IPS-18c (cell line): Measurements from ENCODE around the gene VPS13A.

Experiments
- H3K4me3 ChIP-seq: 2 replicates; pipeline ENCODE4 v1.7.0; 2013; ENCODE audit warnings: low read depth, mild to moderate bottlenecking, low read length, moderate library complexity; ENCODE audit not compliant: insufficient read depth
- H3K9me3 ChIP-seq: one replicate; pipeline ENCODE4 v1.6.1; 2013; ENCODE audit warnings: mild to moderate bottlenecking, low read length, moderate library complexity; ENCODE audit not compliant: control insufficient read depth, insufficient read depth

Gene VPS13A

DNA sequence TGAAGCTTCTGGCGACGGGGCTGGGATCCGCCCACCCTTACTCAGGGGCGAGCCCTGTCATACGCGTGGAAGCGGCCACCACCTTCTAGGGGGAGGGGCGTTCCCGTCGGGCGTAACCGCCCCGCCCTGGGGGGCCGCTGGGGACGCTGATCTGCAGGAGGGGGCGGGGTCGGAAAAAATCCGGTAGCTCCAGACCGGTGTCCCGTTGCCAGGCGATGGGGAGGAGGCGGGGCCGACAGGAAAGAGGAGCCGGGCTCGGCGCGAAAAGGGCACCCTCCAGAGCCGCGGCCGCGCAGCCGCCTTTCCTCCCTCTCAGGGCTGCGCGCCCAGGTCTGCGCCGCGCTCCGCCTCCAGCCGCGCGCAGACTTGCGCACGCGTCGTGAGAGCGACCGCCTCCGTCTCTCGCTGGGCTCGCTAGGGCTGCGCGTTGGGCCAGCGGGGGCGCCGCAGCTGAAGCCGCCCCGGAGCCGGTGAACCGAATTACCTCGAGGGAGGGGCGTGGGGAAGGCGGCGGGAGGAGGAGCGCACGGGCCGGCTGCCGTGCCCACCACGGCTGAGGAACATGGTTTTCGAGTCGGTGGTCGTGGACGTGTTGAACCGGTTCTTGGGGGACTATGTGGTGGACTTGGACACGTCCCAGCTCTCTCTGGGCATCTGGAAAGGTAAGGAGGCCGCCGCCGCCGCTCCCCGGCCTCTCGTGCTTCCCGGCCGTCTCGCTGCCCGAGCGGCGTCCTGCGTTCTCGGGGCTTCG lies at the start of gene VPS13A:
VPS13A (plus strand) TSS at position 392 of the 751 bp plus-strand sequence; CDS start at position 563, 171 bp downstream.
- Histone ChIP-seq H3K9me3 (no peaks in the 10 kb centered on the region), H3K4me3 (peak within 1 kb of the TSS; percentile 97)

DNA sequence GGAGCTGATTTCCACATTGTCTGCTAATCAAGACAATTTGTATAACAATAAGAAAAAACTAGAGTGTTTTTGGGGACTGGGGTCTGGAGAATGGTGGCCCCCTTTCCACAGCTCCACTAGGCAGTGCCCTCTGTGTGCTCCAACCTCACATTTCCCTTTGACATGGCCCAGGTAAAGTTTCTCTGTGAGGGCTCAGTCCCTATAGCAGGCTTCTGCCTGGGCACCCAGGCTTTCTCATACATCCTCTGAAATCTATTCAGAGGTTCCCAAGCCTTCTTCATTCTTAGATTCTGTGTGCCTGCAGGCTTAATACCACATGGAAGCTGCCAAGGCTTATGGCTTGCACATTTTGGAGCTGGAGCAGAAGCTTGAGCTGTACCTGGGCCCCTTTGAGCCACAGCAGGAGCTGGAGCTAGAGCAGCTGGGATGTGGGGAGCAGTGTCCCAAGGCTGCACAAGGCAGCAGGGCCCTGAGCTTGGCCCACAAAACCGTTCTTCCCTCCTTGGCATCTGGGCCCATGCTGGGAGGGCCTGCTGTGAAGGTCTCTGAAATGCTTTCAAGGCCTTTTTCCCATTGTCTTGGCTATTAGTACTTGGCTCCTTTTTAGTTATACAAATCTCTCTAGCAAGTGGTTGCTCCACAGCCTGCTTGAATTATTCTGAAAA lies 49.1 kb upstream of the VPS13A start:
- H3K4me3 ChIP-seq = no peak overlapping the region

DNA sequence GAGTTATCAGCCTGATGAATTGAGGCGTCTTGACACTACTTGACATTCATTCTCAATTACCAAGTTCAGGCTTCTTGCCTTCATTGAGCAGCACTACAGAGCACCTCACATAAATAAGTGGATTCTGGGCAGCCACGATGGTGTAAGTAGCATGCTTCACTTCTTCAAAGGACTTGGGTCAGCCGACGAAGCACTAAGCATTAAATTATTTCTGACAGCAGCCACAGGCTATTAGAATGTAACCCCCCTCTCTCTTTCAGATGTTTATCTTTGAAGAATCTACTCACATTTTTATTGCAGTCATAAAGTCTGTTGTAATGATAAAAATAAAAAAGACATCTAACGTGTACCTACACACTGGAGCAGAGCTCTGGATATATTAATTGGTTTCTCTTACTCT lies 45.9 kb upstream of the VPS13A start:
- Histone ChIP-seq H3K9me3 (no peaks in the 10 kb centered on the region), H3K4me3 (no peak overlapping the region; the same call in 1 of the 2 replicates)

More for the DNA sequence above, 49.1 kb upstream of the VPS13A start:
- no peaks in the 10 kb centered on the region for H3K9me3 ChIP-seq

DNA sequence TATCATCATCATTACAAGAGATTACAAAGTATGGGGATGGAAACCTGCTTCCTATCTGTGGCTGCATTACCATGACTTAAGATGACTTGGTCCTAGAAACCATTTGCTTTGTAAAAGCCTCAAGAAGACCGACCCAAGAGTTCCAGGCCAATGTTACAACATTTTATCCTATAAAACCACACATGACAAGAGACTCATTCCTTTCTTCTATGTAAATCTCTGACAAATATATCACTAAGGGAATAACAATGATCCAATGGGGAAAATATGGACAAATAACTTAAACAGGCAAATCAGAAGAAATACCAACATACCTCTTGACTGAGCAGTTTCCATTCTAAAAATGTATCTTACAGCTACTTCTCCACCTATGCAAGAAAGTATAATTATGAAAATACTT lies 44.3 kb upstream of the VPS13A start:
- Histone ChIP-seq H3K9me3 (no peaks in the 10 kb centered on the region), H3K4me3 (no peak overlapping the region)

DNA sequence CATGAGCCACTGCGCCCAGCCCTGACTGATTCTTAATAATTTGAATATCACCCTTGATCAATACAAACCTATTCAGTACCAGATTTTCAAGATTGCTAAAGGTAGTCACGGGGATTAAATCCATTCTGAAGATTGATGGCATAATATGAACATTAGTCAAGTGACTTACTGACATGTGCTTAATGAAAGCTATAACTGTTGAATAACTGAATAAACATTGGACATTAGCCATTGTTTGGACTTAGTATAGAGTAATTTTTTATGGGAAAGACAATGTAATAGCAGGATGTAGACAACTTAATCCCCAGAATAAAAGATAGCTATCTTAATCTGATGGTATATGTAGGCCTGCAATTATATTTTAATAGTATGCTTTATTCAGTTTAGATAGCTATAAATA lies 35.0 kb upstream of the VPS13A start:
- H3K9me3 ChIP-seq = no peaks in the 10 kb centered on the region
- H3K4me3 ChIP-seq = no peak overlapping the region

DNA sequence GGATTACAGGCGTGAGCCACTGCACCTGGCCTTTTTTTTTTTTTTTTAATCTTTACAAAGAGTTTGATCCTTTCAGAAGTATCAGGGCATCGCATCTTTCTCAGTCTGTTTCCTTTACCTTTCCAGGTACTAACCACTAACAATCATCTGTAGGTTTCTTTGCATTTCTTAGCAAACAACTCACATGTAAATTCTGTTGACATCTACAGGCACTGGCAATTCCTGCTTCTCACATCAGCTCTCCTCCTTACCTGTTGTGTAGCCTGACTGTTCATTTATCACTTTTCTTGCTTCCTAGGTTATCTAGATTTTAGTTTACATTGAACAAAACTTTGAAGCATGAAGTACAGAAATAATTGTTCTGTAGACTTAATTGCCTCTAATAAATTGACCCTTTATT lies 27.5 kb upstream of the VPS13A start:
- Histone ChIP-seq H3K9me3 (no peaks in the 10 kb centered on the region), H3K4me3 (no peak overlapping the region)

DNA sequence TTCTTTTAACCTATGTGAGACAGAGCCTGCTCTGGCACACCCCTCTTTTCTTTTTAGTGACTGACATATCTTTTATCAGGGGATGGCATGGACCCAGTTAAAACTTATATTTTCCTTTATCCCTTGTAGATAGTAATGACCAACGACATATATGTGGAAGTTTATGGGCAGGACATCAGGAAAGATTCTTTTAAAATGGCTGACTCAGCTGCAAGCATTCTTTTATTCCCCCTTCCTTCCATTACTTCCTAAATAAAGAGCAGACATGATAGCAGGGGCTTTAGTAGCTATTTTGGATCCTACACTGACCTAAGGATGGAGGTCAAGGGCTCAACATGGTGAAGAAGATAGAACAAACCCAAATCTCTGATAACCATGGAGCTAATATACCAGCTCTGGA lies 25.0 kb upstream of the VPS13A start:
- no peak overlapping the region for H3K4me3 ChIP-seq
- H3K9me3 ChIP-seq = no peaks in the 10 kb centered on the region

DNA sequence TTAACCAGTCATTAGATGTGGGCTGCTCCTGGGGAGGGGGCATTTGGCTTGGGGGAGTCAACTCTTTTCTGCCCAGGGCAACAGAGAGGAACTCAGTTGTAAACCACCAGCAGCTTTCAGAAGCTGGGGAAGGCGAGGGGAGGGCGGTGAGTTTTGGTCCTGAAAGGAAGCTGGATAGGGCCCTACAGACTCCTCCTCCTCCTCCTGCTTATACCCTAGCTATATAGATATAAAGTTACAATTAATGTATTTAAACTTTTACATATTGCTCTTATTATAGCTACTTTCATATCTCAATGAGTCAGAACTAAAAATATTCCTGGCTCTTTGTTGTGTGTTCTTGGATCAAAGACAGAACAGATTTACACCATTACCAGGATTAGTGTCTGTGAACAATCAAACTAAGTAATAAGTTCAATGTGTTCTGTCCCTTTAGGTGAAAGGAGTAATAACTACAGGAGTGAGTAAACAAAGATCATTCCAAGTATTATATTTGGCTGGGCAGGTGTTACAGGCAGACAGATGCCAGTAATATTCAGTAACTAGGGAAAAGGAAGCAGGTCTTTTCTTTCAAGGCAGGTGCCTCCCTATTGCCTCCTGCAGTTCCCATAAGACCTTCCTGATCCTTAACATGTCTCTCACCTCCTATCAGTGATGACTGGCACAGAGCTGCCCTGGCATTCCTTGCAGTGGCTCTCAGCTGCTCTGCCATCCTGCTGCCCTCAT lies 20.5 kb upstream of the VPS13A start:
- H3K9me3 ChIP-seq = no peaks in the 10 kb centered on the region
- H3K4me3 ChIP-seq = no peak overlapping the region

DNA sequence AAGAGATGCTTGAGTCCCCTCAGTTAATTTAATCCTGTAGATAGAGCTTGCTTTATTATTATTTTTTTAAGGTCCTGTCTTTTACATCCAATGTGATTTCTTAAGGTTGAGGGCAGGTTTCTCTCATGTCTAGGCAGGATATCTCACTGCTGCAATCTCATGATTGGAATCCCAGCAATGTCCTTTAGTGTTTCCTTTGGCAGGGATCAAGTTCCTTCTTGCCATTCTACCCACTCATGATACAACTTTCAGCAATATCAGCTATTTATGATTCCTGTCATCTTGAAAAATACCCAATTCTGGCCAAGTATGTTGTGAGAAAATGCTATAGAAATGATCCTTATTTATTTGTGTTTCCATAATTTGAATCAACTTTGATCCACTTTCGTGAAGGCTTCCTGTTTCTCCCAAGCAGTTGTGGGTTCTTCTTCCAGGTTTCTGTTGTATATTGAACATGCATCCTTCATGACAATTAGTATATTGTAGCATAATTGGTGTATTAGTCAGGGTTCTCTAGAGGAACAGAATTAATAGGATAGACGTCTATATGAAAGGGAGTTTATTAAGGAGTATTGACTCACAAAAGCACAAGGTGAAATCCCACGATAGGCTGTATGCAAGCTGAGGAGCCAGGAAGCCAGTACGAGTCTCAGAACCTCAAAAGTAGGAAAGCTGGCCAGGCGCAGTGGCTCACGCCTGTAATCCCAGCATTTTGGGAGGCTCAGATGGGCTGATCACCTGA lies 18.4 kb upstream of the VPS13A start:
- H3K9me3 ChIP-seq = no peaks in the 10 kb centered on the region
- H3K4me3 ChIP-seq = no peak overlapping the region

DNA sequence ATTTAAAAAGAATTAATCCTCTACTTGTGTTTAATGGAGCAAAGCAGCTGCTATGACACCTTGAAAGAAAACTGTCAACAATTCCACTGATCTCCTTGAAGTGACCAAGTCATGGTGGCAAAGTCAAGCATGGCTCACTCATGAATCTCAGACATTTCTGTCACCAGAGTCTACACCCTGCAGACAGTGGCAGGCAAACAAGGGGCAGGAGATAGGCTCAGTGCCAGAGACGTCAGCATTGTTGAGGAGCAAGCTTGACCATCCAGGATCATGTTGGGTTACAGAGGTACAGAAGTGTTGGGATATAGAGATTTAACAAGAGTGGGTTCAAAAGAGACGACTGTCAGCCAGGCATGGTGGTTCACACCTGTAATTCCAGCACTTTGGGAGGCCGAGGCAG lies 16.1 kb upstream of the VPS13A start:
- Histone ChIP-seq H3K4me3 (no peak overlapping the region), H3K9me3 (no peaks in the 10 kb centered on the region)

DNA sequence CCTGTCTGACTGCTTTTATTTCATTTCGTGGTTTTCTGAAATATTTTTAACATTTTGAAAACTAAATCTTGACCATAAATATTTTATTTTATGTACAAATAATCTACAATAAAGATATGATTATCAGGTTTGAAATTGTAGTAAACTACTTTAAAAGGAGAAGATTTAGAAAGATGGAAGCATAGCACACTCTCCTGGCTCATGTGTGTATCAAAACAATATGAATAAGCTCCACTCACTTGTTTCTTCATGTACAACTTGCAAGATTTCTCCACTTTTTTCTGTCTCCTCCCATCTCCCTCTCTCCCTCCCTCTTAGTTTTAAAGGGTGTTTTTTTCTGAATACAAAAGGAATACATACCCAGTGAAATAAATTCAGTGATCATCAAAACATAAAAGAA lies 15.4 kb upstream of the VPS13A start:
- no peaks in the 10 kb centered on the region for H3K9me3 ChIP-seq
- H3K4me3 ChIP-seq = no peak overlapping the region

DNA sequence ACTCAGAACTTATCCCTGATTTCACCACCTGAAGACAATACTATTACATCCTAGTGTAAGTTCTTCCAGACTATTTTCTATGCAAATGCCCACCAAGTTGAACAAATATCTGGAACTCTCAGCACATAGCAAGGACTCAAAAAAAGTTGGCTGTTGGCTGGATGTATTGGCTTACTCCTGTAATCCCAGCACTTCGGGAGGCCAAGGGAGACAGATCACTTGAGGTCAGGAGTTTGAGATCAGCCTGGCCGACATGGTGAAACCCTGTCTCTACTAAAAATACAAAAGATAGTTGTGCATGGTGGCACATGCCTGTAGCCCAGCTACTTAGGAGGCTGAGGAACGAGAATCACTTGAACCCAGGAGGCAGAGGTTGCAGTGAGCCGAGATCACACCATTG lies 15.0 kb upstream of the VPS13A start:
- H3K9me3 ChIP-seq = no peaks in the 10 kb centered on the region
- no peak overlapping the region for H3K4me3 ChIP-seq

DNA sequence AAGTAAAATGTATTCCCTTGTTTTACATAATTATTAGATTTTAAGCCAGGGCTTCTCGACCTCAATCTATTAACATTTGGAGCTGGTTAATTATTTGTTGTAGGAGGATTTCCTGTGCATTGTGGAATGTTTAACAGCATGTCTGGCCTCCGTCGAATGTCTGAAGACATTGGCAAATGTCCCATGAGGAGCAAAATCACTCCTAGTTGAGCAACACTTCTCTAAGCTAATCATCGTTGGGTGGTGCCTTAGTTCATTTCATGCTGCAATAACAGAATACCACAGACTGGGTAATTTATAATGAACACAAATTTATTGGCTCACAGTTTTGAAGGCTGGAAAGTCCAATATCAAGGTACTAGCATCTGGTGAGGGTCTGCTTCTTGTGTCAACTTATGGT lies 13.4 kb upstream of the VPS13A start:
- Histone ChIP-seq H3K9me3 (no peaks in the 10 kb centered on the region), H3K4me3 (no peak overlapping the region)

DNA sequence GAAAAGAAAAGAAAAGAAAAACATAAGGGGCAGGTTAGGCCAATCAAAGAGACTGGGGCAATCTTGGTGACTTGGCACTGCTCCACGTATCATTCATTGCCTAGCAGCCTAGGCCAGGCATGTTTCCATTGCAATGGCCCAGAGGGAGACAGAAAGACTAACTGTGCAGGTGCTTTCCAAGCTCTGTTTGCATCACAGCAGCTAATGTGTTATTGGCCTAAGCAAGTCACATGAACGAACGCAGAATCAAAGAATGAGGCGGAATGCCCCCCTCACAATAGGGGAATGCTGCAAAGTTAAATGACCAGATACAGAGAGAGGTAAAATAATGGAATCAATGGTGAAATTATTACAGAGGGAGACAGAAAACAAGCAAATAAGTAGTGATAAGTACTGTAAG lies 11.1 kb upstream of the VPS13A start:
- Histone ChIP-seq H3K4me3 (no peak overlapping the region), H3K9me3 (no peaks in the 10 kb centered on the region)

DNA sequence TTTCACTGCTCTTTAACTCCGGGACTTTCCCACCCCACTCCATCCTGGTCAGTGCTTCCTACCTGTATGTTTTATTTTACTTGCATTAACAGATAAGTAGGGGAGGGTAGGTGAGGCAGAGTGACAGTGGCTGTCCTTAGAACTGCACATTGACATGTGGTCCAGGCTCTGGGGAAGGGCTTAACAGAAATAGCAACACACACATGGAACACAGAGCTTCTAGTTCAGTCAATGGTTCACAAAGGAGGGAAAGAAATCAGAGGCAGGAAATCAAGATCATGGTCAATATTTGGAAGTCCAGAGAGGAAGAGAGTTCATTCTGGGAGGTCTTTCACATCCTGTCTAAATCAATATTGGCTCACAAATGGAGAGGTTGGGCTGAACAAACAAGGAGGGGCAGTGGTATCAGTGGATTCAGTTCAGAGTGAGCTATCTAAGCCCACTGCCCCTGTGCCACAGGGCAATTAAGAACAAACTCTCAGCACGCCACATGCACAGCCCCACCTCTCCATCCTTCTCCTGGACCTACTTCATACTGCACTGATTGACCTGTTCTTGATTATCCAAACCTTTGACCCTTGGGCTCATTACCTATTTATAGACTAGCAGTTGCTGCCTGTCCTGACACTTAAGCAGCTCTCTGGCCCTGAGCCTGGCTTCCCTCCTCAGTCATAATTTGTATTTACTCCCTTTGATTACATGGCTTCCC lies 6.2 kb upstream of the VPS13A start:
- no peaks in the 10 kb centered on the region for H3K9me3 ChIP-seq
- no peak overlapping the region for H3K4me3 ChIP-seq

DNA sequence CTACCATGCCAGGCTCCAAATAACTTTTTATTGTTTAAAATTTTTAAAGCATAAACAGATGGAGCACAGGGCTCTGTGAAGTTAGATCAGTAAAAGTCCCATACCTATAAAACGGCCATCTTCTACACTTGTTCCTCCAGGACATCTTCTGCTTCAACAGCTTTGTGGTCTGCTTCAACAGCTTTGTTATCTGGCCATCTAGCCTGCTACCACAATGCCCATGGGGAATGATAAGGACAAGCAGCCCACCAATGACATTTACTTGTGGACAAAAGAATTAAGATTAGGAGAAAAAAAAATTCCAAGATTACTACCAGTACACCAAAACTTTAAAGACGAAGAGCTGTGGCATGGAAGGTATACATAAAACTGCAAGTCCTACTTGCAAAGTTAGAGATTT lies 2.2 kb upstream of the VPS13A start:
- H3K9me3 ChIP-seq = no peaks in the 10 kb centered on the region
- H3K4me3 ChIP-seq = no peak overlapping the region

DNA sequence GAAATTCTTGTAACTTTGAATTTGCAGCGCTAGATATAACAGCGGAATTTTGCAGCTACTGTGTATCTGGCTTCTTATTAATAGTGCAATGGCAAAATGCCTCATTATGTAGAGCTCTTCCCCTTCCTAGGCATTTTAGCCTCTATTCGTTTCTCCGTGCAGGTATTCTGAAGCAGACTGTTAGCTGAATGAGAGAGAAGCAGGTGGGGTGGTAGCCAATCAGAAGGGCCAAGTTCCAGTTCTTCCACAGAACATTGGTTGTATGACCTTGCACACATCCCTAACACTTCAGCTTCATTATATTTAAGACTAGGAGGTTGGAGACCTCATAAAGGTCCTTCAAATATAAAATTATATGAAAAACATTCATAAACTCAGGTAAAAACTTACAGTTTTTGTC lies 1.2 kb upstream of the VPS13A start:
- no peaks in the 10 kb centered on the region for H3K9me3 ChIP-seq
- no peak overlapping the region for H3K4me3 ChIP-seq
